ENCODE data around the gene CCDC69. TPM values are rescaled to one million over a fixed set of nuclear protein-coding genes. Genes with fewer than 3 reads are reported as not detected.

Gene CCDC69
- total RNA-seq, 4 donors from 2014 or later = 13.5 to 51.6 (median 18.3) TPM

GRCh38 chr5:151139015-151139414 is 84.9 kb downstream of the CCDC69 start:
- H3K9me3 ChIP-seq = no peaks in the 10 kb centered on the region
- TF ChIP-seq, protein P1, sequence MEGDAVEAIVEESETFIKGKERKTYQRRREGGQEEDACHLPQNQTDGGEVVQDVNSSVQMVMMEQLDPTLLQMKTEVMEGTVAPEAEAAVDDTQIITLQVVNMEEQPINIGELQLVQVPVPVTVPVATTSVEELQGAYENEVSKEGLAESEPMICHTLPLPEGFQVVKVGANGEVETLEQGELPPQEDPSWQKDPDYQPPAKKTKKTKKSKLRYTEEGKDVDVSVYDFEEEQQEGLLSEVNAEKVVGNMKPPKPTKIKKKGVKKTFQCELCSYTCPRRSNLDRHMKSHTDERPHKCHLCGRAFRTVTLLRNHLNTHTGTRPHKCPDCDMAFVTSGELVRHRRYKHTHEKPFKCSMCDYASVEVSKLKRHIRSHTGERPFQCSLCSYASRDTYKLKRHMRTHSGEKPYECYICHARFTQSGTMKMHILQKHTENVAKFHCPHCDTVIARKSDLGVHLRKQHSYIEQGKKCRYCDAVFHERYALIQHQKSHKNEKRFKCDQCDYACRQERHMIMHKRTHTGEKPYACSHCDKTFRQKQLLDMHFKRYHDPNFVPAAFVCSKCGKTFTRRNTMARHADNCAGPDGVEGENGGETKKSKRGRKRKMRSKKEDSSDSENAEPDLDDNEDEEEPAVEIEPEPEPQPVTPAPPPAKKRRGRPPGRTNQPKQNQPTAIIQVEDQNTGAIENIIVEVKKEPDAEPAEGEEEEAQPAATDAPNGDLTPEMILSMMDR (IDR thresholded peaks at IDR 0.05) = no peak
- no peak for TF ChIP-seq POLR2A (IDR thresholded peaks at IDR 0.05)
- no peak overlapping the region for H3K27ac ChIP-seq
- intact Hi-C loops (cut with DNase I) = loop anchor here (10.0 kb wide), 1 partner anchor 106 kb away; no protein-coding TSS in a partner anchor
- peaks cover 47 to 60% of the 10 kb centered on the region in 2 donors for H3K36me3 ChIP-seq
- peaks cover 0 to 18% of the 10 kb centered on the region in 2 donors for H3K4me1 ChIP-seq
- no peaks in the 10 kb centered on the region for H3K27me3 ChIP-seq
- no peak overlapping the region for H3K4me3 ChIP-seq (replicated peaks in 1 of 3)
- WGBS, 2 donors = 97 to 100% methylated on average over 8 of the region's 8 CpGs
- DNase-seq = no peak

DNA sequence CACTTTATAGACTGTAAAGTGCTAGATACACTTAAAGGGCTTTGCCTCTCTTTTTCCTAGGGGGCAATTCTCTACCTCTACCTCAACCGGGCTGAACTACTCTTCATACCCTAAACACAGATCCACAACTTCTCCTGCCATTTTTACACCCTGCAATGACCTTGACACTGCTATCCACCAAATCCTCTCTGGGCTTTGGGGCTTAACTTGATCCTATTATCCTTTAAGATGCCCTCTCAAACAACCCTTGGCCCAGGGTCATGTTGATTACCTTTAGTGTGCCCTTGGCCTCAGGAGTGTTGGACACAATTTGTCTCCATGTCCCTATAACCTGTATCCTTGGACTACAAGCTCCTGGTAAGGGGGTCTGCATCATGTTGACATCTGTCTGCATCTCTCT is 85.8 kb downstream of the CCDC69 start:
- no peaks in the 10 kb centered on the region for H3K27me3 ChIP-seq
- H3K27ac ChIP-seq = no peak overlapping the region
- DNase-seq = no peak
- TF ChIP-seq, protein P1 (IDR thresholded peaks at IDR 0.05) = no peak
- H3K4me1 ChIP-seq = peaks cover 0 to 17% of the 10 kb centered on the region in 2 donors
- H3K4me3 ChIP-seq (replicated peaks in 1 of 3) = no peak overlapping the region
- H3K9me3 ChIP-seq = no peaks in the 10 kb centered on the region
- peaks cover 56 to 69% of the 10 kb centered on the region in 2 donors for H3K36me3 ChIP-seq
- intact Hi-C loops (cut with DNase I) = loop anchor here (10.0 kb wide), 1 partner anchor 107 kb away; no protein-coding TSS in a partner anchor
- 88 to 90% methylated on average over 1 of the region's 1 CpG for WGBS, 2 donors

DNA sequence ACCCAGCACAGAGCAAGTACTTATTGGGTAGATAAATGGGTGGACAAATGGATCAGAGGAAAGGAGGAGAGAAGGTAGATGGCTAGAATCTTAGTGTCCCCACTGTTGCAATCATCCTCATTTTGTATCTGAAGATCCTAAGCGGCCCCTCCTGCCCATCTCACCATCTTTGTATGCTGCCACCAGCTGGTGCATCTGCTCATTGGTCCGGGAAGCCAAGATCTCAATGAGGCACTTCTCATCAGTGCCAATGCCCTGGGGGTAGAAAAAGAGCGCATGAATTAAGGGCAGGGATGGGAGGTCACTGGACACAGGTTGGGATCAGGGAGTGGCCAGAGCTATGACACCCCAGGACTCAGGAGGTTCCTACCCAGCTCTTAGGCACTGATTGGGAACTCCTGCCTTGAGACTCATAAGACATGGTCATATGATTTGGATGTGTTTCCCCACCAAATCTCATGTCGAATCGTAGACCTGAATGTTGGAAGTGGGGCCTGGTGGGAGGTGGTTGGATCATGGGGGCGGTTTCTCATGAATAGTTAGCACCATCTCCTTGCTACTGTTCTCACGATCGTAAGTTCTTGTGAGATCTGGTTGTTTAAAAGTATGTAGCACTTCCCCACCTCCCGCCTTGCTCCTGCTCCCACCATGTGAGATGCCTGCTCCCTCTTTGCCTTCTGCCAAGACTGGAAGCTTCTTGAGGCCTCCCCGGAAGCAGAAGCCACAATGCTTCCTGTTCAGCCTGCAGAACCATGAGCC is 86.6 kb downstream of the CCDC69 start:
- intact Hi-C loops (cut with DNase I) = loop anchor here (10.0 kb wide), 1 partner anchor 108 kb away; no protein-coding TSS in a partner anchor
- TF ChIP-seq POLR2A (IDR thresholded peaks at IDR 0.05) = no peak
- TF ChIP-seq, protein P1 (IDR thresholded peaks at IDR 0.05) = no peak
- peaks cover 65 to 76% of the 10 kb centered on the region in 2 donors for H3K36me3 ChIP-seq

GRCh38 chr5:151134228-151134627 is 89.7 kb downstream of the CCDC69 start:
- H3K4me3 ChIP-seq (replicated peaks in 1 of 3) = no peak overlapping the region
- intact Hi-C loops (cut with DNase I) = loop anchor here (10.0 kb wide), 1 partner anchor 111 kb away; no protein-coding TSS in a partner anchor
- H3K4me1 ChIP-seq = no peaks in the 10 kb centered on the region
- H3K27ac ChIP-seq = no peak overlapping the region
- no peak for DNase-seq
- TF ChIP-seq, protein P1 (IDR thresholded peaks at IDR 0.05) = no peak
- no peak for TF ChIP-seq POLR2A (IDR thresholded peaks at IDR 0.05)
- WGBS, 2 donors = 95% methylated on average over 3 of the region's 3 CpGs
- no peaks in the 10 kb centered on the region for H3K27me3 ChIP-seq
- no peaks in the 10 kb centered on the region for H3K9me3 ChIP-seq
- peaks cover 74 to 97% of the 10 kb centered on the region in 2 donors for H3K36me3 ChIP-seq

More for the DNA sequence above, 86.6 kb downstream of the CCDC69 start:
- Histone ChIP-seq H3K4me3 (replicated peaks in 1 of 3) (no peak overlapping the region), H3K27ac (no peak overlapping the region), H3K27me3 (no peaks in the 10 kb centered on the region), H3K9me3 (no peaks in the 10 kb centered on the region), H3K4me1 (peaks cover 0 to 12% of the 10 kb centered on the region in 2 donors)
- 91% methylated on average over 10 of the region's 10 CpGs for WGBS, 2 donors
- no peak for DNase-seq

- Histone ChIP-seq H3K4me3 (replicated peaks in 1 of 3) (no peak overlapping the region), H3K4me1 (no peaks in the 10 kb centered on the region), H3K36me3 (peaks cover 74 to 95% of the 10 kb centered on the region in 2 donors), H3K27ac (no peak overlapping the region), H3K9me3 (no peaks in the 10 kb centered on the region), H3K27me3 (no peaks in the 10 kb centered on the region)
- 82 to 93% methylated on average over 4 of the region's 4 CpGs for WGBS, 2 donors
- intact Hi-C loops (cut with DNase I) = loop anchor here (10.0 kb wide), 1 partner anchor 112 kb away; no protein-coding TSS in a partner anchor
- DNase-seq = no peak
- TF ChIP-seq, protein P1 (IDR thresholded peaks at IDR 0.05) = no peak
- TF ChIP-seq POLR2A (IDR thresholded peaks at IDR 0.05) = no peak
Observed at GRCh38 chr5:151132963-151133362, 90.9 kb downstream of the CCDC69 start.

Data from thyroid gland (tissue), 4 donors.